Measurements from ENCODE around the gene MRPS2. TPM values are rescaled to one million over a fixed set of nuclear protein-coding genes. Genes with fewer than 3 reads are reported as not detected.
A peak's percentile ranks its signal among the peaks of the same experiment; 100 is the strongest.

Gene MRPS2
- total RNA-seq, 1 experiment from 2014 or later, result 81.0 TPM

DNA sequence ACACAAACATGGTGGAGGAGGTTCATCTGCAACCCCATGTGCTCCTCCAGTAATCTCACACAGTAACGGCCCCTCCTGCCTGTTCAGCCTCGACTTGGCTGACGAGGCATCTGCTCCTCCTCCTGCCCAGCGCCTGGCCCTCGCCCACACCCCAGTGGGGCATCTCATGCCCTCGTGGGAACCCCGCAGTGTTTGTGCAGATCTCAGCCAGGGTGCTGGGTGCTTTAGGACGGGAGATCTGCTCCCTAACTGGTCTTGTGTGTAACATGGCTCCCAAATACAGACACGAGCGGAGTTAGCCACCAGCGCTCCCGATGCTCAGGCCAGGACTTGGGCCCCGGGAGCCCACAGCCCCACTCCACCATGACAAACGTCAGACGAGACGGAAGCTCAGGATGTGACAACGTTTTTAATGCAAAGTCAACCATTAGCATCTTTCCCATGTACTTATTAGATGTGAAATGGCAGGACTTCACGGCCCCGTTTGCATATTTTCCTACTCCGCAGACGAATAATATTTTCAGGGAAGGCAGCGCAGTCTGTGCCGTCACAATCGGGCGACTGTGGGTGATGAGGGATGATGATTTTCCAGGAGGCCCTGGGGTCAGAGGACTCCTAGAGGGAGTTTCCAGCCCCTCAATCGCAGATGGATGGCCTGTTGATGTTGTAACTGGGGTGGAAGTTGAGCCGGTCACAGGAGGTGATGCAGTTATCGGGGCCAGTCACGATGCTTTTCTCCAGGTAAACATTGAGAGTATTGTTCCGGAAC lies 5.5 kb upstream of the MRPS2 start:
- no peaks in the 10 kb centered on the region for H3K9me3 ChIP-seq (ENCODE audit: control insufficient read depth, low read depth, low read length)
- no peaks in the 10 kb centered on the region for H3K79me1 ChIP-seq (ENCODE audit: insufficient read depth, low read depth, low read length, poor library complexity, severe bottlenecking)
- H2BK5ac ChIP-seq (ENCODE audit: insufficient read length, low read length), result no peak overlapping the region
- DNase-seq, result no peak
- H2BK15ac ChIP-seq (ENCODE audit: low read depth, low read length), result no peak overlapping the region
- H3K4ac ChIP-seq (ENCODE audit: low read depth, low read length), result no peak overlapping the region
- no peak overlapping the region for H2AFZ ChIP-seq (ENCODE audit: low read length)
- no peak overlapping the region for H3K27ac ChIP-seq (ENCODE audit: insufficient read length, low read depth, low read length)
- Mint-ChIP-seq H3K36me3 (ENCODE audit: insufficient read depth in 1 of 3, low read depth in 3 of 3) (no peaks in the 10 kb centered on the region; a peak in 2 of 7 replicates), H3K27me3 (ENCODE audit: low read depth) (peaks cover 12% of the 10 kb centered on the region), H3K27ac (peak overlapping the region in 1 of 3 experiments; percentile 58; a peak in 1 of 7 replicates), H3K4me1 (peaks cover 13 to 21% of the 10 kb centered on the region in 2 experiments), H3K4me3 (no peak overlapping the region), H3K9me3 (no peaks in the 10 kb centered on the region)
- no peak overlapping the region for H4K91ac ChIP-seq (ENCODE audit: insufficient read length, low read depth, low read length)
- no peaks in the 10 kb centered on the region for H4K20me1 ChIP-seq (ENCODE audit: control insufficient read depth, insufficient read depth, insufficient read length)
- no CpG with 5 or more reads among the region's 30 CpGs for WGBS (ENCODE audit: extremely low coverage, insufficient read length, low lambda C conversion rate)
- H4K5ac ChIP-seq (ENCODE audit: insufficient read length, low read depth, low read length), result no peak overlapping the region
- H3K23me2 ChIP-seq (ENCODE audit: insufficient read length, low read depth, low read length, poor library complexity, severe bottlenecking), result peaks cover 8% of the 10 kb centered on the region
- no peak overlapping the region for H2BK12ac ChIP-seq (ENCODE audit: insufficient read length, low read depth, low read length)
- no peak overlapping the region for H2AK5ac ChIP-seq (ENCODE audit: insufficient read length, low read length)
- no peaks in the 10 kb centered on the region for H3K79me2 ChIP-seq (ENCODE audit: insufficient read depth, low read length)
- no peak overlapping the region for H3K56ac ChIP-seq (ENCODE audit: insufficient read length, low read depth, low read length)
- no peak overlapping the region for H3K4me2 ChIP-seq (ENCODE audit: insufficient read depth, insufficient read length, low read length)
- no peak overlapping the region for H3K14ac ChIP-seq (ENCODE audit: insufficient read depth, low read length)
- H3K27me3 ChIP-seq (ENCODE audit: insufficient read depth, low read length), result no peaks in the 10 kb centered on the region
- H3K23ac ChIP-seq (ENCODE audit: insufficient read length, low read depth, low read length), result no peak overlapping the region
- no peak overlapping the region for H3K18ac ChIP-seq (ENCODE audit: insufficient read length, low read depth, low read length)
- H3K4me1 ChIP-seq (ENCODE audit: insufficient read depth, low read length), result no peaks in the 10 kb centered on the region
- H3T11ph ChIP-seq (ENCODE audit: low read length), result no peak overlapping the region
- H2BK20ac ChIP-seq (ENCODE audit: low read depth, low read length, poor library complexity, severe bottlenecking), result no peak overlapping the region
- no peak overlapping the region for H3K9ac ChIP-seq (ENCODE audit: extremely low read depth, insufficient read length, low read length)
- H2BK120ac ChIP-seq (ENCODE audit: low read depth, low read length, poor library complexity, severe bottlenecking), result no peak overlapping the region
- H4K8ac ChIP-seq (replicated peaks; ENCODE audit: insufficient read length, low read depth, low read length), result no peak overlapping the region
- TF ChIP-seq, protein P1, sequence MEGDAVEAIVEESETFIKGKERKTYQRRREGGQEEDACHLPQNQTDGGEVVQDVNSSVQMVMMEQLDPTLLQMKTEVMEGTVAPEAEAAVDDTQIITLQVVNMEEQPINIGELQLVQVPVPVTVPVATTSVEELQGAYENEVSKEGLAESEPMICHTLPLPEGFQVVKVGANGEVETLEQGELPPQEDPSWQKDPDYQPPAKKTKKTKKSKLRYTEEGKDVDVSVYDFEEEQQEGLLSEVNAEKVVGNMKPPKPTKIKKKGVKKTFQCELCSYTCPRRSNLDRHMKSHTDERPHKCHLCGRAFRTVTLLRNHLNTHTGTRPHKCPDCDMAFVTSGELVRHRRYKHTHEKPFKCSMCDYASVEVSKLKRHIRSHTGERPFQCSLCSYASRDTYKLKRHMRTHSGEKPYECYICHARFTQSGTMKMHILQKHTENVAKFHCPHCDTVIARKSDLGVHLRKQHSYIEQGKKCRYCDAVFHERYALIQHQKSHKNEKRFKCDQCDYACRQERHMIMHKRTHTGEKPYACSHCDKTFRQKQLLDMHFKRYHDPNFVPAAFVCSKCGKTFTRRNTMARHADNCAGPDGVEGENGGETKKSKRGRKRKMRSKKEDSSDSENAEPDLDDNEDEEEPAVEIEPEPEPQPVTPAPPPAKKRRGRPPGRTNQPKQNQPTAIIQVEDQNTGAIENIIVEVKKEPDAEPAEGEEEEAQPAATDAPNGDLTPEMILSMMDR (conservative IDR thresholded peaks at IDR 0.05), result no peak

All from H9 (cell line).